Endothelial cell of umbilical vein (primary cell): Measurements from ENCODE around the gene UGT2A3. TPM values are rescaled to one million over a fixed set of nuclear protein-coding genes. Genes with fewer than 3 reads are reported as not detected.

Source experiments
- BruUV-seq: library from RNA; stranded (reverse); fragments of 400-500 nt; replicated peaks from 2 replicates; lab custom pipeline; 2021; lab: Mats Ljungman, UMichigan
- CTCF ChIA-PET: fragments of 300-600, 350-600 bp; sonication (Branson Sonifier 250); formaldehyde crosslinking; loops from one replicate; lab custom pipeline; 2021; ENCODE audit warnings: antibody characterized with exemption, inconsistent platforms; lab: Charles Lee
- POLR2A ChIA-PET: fragments of 300-600, 350-600 bp; sonication (Branson Sonifier 250); formaldehyde crosslinking; loops from one replicate; lab custom pipeline; 2021; ENCODE audit warnings: antibody characterized with exemption, inconsistent platforms; lab: Charles Lee
- DNase-seq: peaks from one replicate; pipeline ENCODE4 v3.0.0-alpha.2; 2011; ENCODE audit warnings: low read depth, low spot score
- FAIRE-seq: peaks from 2 replicates; lab custom pipeline; 2011; peaks lifted over from hg19 to GRCh38; lab: Jason Lieb, UNC
- H2AFZ ChIP-seq: 2 replicates; pipeline ENCODE4 v1.6.0; 2012; ENCODE audit warnings: low read depth, low read length, control low read depth, inconsistent platforms
- H3K27ac ChIP-seq: 2 replicates; pipeline ENCODE4 v1.5.1; 2011; ENCODE audit warnings: low read depth, mild to moderate bottlenecking, control low read depth, low read length, moderate library complexity; ENCODE audit not compliant: insufficient read depth
- H3K27me3 ChIP-seq, 2 experiments: 2 replicates each; pipeline versions ENCODE4 v1.6.0 to v1.6.1; 2011; ENCODE audit warnings: low read length in 2 of 2, mixed read lengths in 1 of 2; ENCODE audit not compliant: control insufficient read depth in 2 of 2, insufficient read depth in 2 of 2
- H3K36me3 ChIP-seq, 2 experiments: 2 replicates in 1 of 2; 3 replicates in 1 of 2; pipeline ENCODE4 v1.5.1; 2011; ENCODE audit warnings: low read length in 2 of 2, mild to moderate bottlenecking in 1 of 2, moderate library complexity in 1 of 2; ENCODE audit not compliant: control insufficient read depth in 2 of 2, insufficient read depth in 2 of 2; ENCODE audit errors: extremely low read depth in 1 of 2
- H3K4me1 ChIP-seq: 3 replicates; pipeline ENCODE4 v1.5.1; 2011; ENCODE audit warnings: mild to moderate bottlenecking, low read length; ENCODE audit not compliant: control insufficient read depth, insufficient read depth; ENCODE audit errors: extremely low read depth
- H3K4me2 ChIP-seq: 2 replicates; pipeline ENCODE4 v1.6.1; 2011; ENCODE audit warnings: low read length, control low read depth, mixed read lengths; ENCODE audit not compliant: insufficient read depth
- H3K4me3 ChIP-seq, 3 experiments: fragments of 200-600 bp in 1 of 3; sonication (generic), shearing (Covaris generic) in 1 of 3; replicated peaks in 1 of 3; 2 replicates each; pipeline ENCODE4 v1.5.1; 2011 to 2016; ENCODE audit warnings: control low read depth in 3 of 3, low read length in 3 of 3, mild to moderate bottlenecking in 2 of 3, inconsistent platforms in 1 of 3, low read depth in 1 of 3, moderate library complexity in 1 of 3; ENCODE audit not compliant: insufficient read depth in 1 of 3
- H3K79me2 ChIP-seq: 2 replicates; pipeline ENCODE4 v1.6.0; 2012; ENCODE audit warnings: low read length, inconsistent platforms; ENCODE audit not compliant: control insufficient read depth, insufficient read depth
- H3K9ac ChIP-seq: replicated peaks from 2 replicates; pipeline ENCODE3; 2011; ENCODE audit warnings: low read length, control low read depth; ENCODE audit not compliant: insufficient read depth; ENCODE audit errors: extremely low read depth
- H3K9me1 ChIP-seq: replicated peaks from 3 replicates; pipeline ENCODE4 v1.6.0; 2011; ENCODE audit warnings: mild to moderate bottlenecking, low read length; ENCODE audit not compliant: control insufficient read depth, insufficient read depth; ENCODE audit errors: extremely low read depth
- H3K9me3 ChIP-seq: replicated peaks from 2 replicates; pipeline ENCODE4 v1.5.1; 2012; ENCODE audit warnings: low read length, inconsistent platforms; ENCODE audit not compliant: control insufficient read depth, insufficient read depth
- H4K20me1 ChIP-seq: replicated peaks from 2 replicates; pipeline ENCODE3; 2011; ENCODE audit warnings: mild to moderate bottlenecking, low read length; ENCODE audit not compliant: control insufficient read depth, insufficient read depth; ENCODE audit errors: extremely low read depth
- CTCF ChIP-seq, 2 donors: IDR thresholded peaks; 1 replicate in 1 of 2; 2 replicates in 1 of 2; pipeline ENCODE4 v1.5.1; 2011; ENCODE audit warnings: low read length in 2 of 2, mild to moderate bottlenecking in 2 of 2, moderate library complexity in 2 of 2, control low read depth in 1 of 2, inconsistent platforms in 1 of 2, low read depth in 1 of 2; ENCODE audit not compliant: insufficient read depth in 1 of 2; ENCODE audit errors: extremely low read depth in 1 of 2
- EZH2 ChIP-seq: IDR thresholded peaks from 2 replicates; pipeline ENCODE4 v1.6.1; 2012; ENCODE audit warnings: borderline replicate concordance, low read depth, mild to moderate bottlenecking, moderate library complexity, low read length, inconsistent platforms; ENCODE audit not compliant: severe bottlenecking
- FOS ChIP-seq: IDR thresholded peaks from 2 replicates; pipeline ENCODE4 v1.6.1; 2011; ENCODE audit warnings: mild to moderate bottlenecking, low read length, moderate library complexity, borderline replicate concordance; ENCODE audit not compliant: insufficient read depth
- GATA2 ChIP-seq: IDR thresholded peaks from 2 replicates; pipeline ENCODE4 v1.7.0; 2011; ENCODE audit warnings: low read depth, mild to moderate bottlenecking, moderate library complexity, mixed read lengths, low read length; ENCODE audit not compliant: insufficient read length, insufficient read depth
- JUN ChIP-seq: IDR thresholded peaks from 2 replicates; pipeline ENCODE4 v1.6.1; 2011; ENCODE audit warnings: borderline replicate concordance, low read depth; ENCODE audit not compliant: insufficient read length, insufficient read depth
- MAX ChIP-seq: IDR thresholded peaks from 2 replicates; pipeline ENCODE4 v1.6.1; 2011; ENCODE audit not compliant: insufficient read depth, insufficient read length
- MYC ChIP-seq: IDR thresholded peaks from one replicate; pipeline ENCODE4 v1.6.1; 2011; ENCODE audit warnings: mild to moderate bottlenecking, low read depth, low read length
- POLR2A ChIP-seq: IDR thresholded peaks from 2 replicates; pipeline ENCODE4 v1.6.1; 2012; ENCODE audit warnings: low read depth, mild to moderate bottlenecking, control low read depth, low read length
- POLR2AphosphoS5 ChIP-seq: IDR thresholded peaks from 2 replicates; pipeline ENCODE4 v1.6.1; 2012; ENCODE audit warnings: low read depth, mild to moderate bottlenecking, control low read depth, low read length, moderate library complexity; ENCODE audit not compliant: insufficient read depth
- dilution Hi-C: fragments of 300-500 bp; cut with MboI; formaldehyde crosslinking; loops from one replicate; pipeline ENCODE4 v1.15.0; 2019; ENCODE audit warnings: low sequenced_read_pairs; ENCODE audit not compliant: extremely low pct_ligation_motif_present
- intact Hi-C: fragments of 100-400 bp; cut with micrococcal nuclease; formaldehyde crosslinking; loops from one replicate; pipeline ENCODE4 v1.10.0; 2022
- polyA plus RNA-seq, 4 experiments: library from polyadenylated mRNA; depleted of rRNA in 3 of 4; stranded (reverse) in 3 of 4; unstranded in 1 of 4; fragments of >200 nt; gene quantifications; 2 replicates each; pipeline versions ENCODE4 v1.2.1 to v1.2.3, GENCODE V29; 2011 to 2012; ENCODE audit warnings: missing spikeins in 1 of 4
- total RNA-seq: library from RNA; stranded (reverse); gene quantifications from 2 replicates; pipeline ENCODE4 v1.2.3, GENCODE V29; 2021

Gene UGT2A3
- total and polyA plus RNA-seq, 2 donors (not counting 3 experiments of a cell fraction or from before 2014, with no cell fraction given): not detected

- intact Hi-C loops (no loop called here), dilution Hi-C loops (no loop called here)
- BruUV-seq: no TSS peak
- DNase-seq (no peak), FAIRE-seq (no peak)
- Histone ChIP-seq H3K4me1 (no peaks in the 10 kb centered on the region), H3K4me3 (no peak overlapping the region), H3K9me3 (no peaks in the 10 kb centered on the region), H3K9ac (no peak overlapping the region), H3K4me2 (no peak overlapping the region), H4K20me1 (no peaks in the 10 kb centered on the region), H3K9me1 (no peaks in the 10 kb centered on the region), H3K79me2 (no peaks in the 10 kb centered on the region), H3K36me3 (no peaks in the 10 kb centered on the region), H3K27ac (no peak overlapping the region), H3K27me3 (no peaks in the 10 kb centered on the region), H2AFZ (no peak overlapping the region)
- CTCF ChIA-PET: no interaction called here
- POLR2A ChIA-PET: no interaction called here
- TF ChIP-seq POLR2AphosphoS5 (no peak), GATA2 (no peak), CTCF (IDR thresholded peaks at IDR 0.05; ENCODE audit: extremely low read depth in 1 of 2, insufficient read depth in 1 of 2, low read depth in 1 of 2, low read length in 2 of 2) (no peak), MYC (no peak), FOS (no peak), MAX (no peak), JUN (no peak), EZH2 (no peak), POLR2A (no peak)
Observed at GRCh38 chr4:68907245-68907644, 44.4 kb downstream of the UGT2A3 start.
